Spleen (tissue), 7 donors: ENCODE results near the gene LRRC42.

Experiments
- CTCF ChIP-seq, 11 experiments: fragments of 200-600 bp in 7 of 11; fragments of 450-650 bp in 4 of 11; sonication (generic) in 4 of 11; IDR thresholded peaks in 8 of 11; conservative IDR thresholded peaks in 3 of 11; 1 replicate in 7 of 11; 2 replicates in 4 of 11; pipeline versions ENCODE4 v1.4.0 to v1.8.0; 2016 to 2021; ENCODE audit warnings: antibody characterized with exemption in 11 of 11, inconsistent platforms in 4 of 11, mild to moderate bottlenecking in 1 of 11
- POLR2A ChIP-seq, 3 donors: fragments of 450-650 bp; IDR thresholded peaks; one replicate each; pipeline ENCODE4 v1.5.1; 2017; ENCODE audit warnings: antibody characterized with exemption in 3 of 3, mild to moderate bottlenecking in 1 of 3
- donor health status: DM: no; HTN: no; CAD: no; lungs with moderate emphysema.
- donor health status: DM: no; HTN: no; CAD: no.
- donor health status: DM: no; HTN: no; CAD: no.

- TF ChIP-seq CTCF (IDR thresholded peaks at IDR 0.05 in 8 of 11, conservative IDR thresholded peaks at IDR 0.05 in 3 of 11) (no peak), POLR2A (IDR thresholded peaks at IDR 0.05) (no peak)
Measured at GRCh38 chr1:54014009-54014629, 68.0 kb downstream of the LRRC42 start.
